Gastroesophageal sphincter (tissue), 4 donors: ENCODE results near the gene TACR2. TPM values are rescaled to one million over a fixed set of nuclear protein-coding genes. Genes with fewer than 3 reads are reported as not detected.

Experiments used
- ATAC-seq: fragments of 150-250 bp; one replicate; pipeline ENCODE4 v1.9.1; 2016; ENCODE audit warnings: mild to moderate bottlenecking, moderate library complexity
- H3K27ac ChIP-seq, 4 donors: fragments of 200-600 bp; sonication (generic) in 3 of 4; 1 replicate in 3 of 4; 2 replicates in 1 of 4; pipeline ENCODE4 v1.5.1; 2016 to 2019
- H3K27me3 ChIP-seq: fragments of 200-600 bp; sonication (generic); one replicate; pipeline ENCODE4 v1.5.1; 2019
- H3K36me3 ChIP-seq, 2 donors: fragments of 200-600 bp; sonication (generic); one replicate each; pipeline ENCODE4 v1.5.1; 2019; ENCODE audit warnings: control low read depth in 1 of 2
- H3K4me1 ChIP-seq, 3 donors: fragments of 200-600 bp; sonication (generic); 1 replicate in 2 of 3; 2 replicates in 1 of 3; pipeline ENCODE4 v1.5.1; 2016 to 2019; ENCODE audit warnings: control low read depth in 2 of 3
- H3K4me3 ChIP-seq, 2 donors: fragments of 200-600 bp; sonication (generic); one replicate each; pipeline ENCODE4 v1.5.1; 2019; ENCODE audit warnings: mild to moderate bottlenecking in 1 of 2, moderate library complexity in 1 of 2
- H3K9me3 ChIP-seq, 3 donors: fragments of 200-600 bp; sonication (generic); one replicate each; pipeline ENCODE4 v1.5.1; 2017 to 2019; ENCODE audit warnings: control low read depth in 2 of 3
- EP300 ChIP-seq: sonication (generic); formaldehyde crosslinking; IDR thresholded peaks from one replicate; pipeline ENCODE4 v1.6.1; 2017; ENCODE audit warnings: antibody characterized with exemption, mild to moderate bottlenecking
- POLR2A ChIP-seq, 2 donors: fragments of 450-650 bp; IDR thresholded peaks; one replicate each; pipeline ENCODE4 v1.6.1; 2017; ENCODE audit warnings: antibody characterized with exemption in 2 of 2, mild to moderate bottlenecking in 2 of 2, moderate library complexity in 1 of 2
- POLR2AphosphoS5 ChIP-seq: sonication (generic); formaldehyde crosslinking; IDR thresholded peaks from one replicate; pipeline ENCODE4 v1.6.1; 2017; ENCODE audit warnings: antibody characterized with exemption
- WGBS, 2 donors: methylation state at CpG; one replicate each; pipeline ENCODE4 v1.1.5; 2018; ENCODE audit warnings: low coverage in 1 of 2; 5-methylcytosine and 5-hydroxymethylcytosine counted together
- total RNA-seq, 4 donors: library from RNA; depleted of rRNA; stranded (reverse); fragments of >200 nt; gene quantifications; one replicate each; pipeline ENCODE4 v1.1.0, GENCODE V29; 2016
- TF ChIP-seq, protein P1 (sequence below), 4 experiments: fragments of 200-600 bp in 2 of 4; fragments of 450-650 bp in 2 of 4; sonication (generic) in 1 of 4; IDR thresholded peaks; one replicate each; pipeline ENCODE4 v1.5.1; 2017 to 2019; ENCODE audit warnings: antibody characterized with exemption in 4 of 4, mild to moderate bottlenecking in 2 of 4, moderate library complexity in 2 of 4

TACR2 gene
- total RNA-seq, 4 donors from 2014 or later = 37.1 to 176 (median 122) TPM

DNA sequence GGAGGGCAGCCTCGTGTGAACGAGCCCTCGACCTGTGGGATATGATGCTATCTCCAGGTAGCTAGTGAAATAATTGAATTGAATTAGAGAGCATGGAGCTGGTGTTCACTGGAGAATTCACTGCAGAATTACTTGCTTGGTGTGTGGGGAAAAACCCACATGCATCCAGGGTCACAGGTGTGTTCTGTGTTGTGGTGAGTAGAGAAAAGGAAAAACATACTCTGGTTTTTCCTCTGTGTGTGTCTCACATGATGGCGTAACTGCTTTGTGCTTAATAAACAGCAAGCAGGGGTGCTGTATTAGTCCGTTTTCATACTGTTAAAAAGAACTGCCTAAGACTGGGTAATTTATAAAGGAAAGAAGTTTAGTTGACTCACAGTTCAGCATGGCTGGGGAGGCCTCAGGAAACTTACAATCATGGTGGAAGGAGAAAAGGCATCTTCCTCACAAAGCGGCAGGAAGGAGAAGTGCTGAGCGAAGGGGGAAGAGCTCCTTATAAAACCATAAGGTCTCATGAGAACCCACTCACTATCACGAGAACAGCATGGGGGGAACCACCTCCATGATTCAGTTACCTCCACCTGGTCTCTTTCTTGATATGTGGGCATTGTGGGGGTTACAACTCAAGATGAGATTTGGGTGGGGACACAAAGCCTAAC, 62.6 kb downstream of the TACR2 start:
- no peak for ATAC-seq
- peaks cover 0 to 16% of the 10 kb centered on the region in 2 donors for H3K36me3 ChIP-seq
- no peaks in the 10 kb centered on the region for H3K27me3 ChIP-seq
- no peaks in the 10 kb centered on the region for H3K9me3 ChIP-seq
- H3K4me1 ChIP-seq = peaks cover 0 to 34% (median under 1%) of the 10 kb centered on the region in 3 donors
- TF ChIP-seq POLR2AphosphoS5 (no peak), EP300 (no peak), POLR2A (IDR thresholded peaks at IDR 0.05) (no peak)
- TF ChIP-seq, protein P1, sequence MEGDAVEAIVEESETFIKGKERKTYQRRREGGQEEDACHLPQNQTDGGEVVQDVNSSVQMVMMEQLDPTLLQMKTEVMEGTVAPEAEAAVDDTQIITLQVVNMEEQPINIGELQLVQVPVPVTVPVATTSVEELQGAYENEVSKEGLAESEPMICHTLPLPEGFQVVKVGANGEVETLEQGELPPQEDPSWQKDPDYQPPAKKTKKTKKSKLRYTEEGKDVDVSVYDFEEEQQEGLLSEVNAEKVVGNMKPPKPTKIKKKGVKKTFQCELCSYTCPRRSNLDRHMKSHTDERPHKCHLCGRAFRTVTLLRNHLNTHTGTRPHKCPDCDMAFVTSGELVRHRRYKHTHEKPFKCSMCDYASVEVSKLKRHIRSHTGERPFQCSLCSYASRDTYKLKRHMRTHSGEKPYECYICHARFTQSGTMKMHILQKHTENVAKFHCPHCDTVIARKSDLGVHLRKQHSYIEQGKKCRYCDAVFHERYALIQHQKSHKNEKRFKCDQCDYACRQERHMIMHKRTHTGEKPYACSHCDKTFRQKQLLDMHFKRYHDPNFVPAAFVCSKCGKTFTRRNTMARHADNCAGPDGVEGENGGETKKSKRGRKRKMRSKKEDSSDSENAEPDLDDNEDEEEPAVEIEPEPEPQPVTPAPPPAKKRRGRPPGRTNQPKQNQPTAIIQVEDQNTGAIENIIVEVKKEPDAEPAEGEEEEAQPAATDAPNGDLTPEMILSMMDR (IDR thresholded peaks at IDR 0.05) = no peak
- WGBS, 2 donors = 88 to 97% methylated on average over 5 to 8 of the region's 8 CpGs
- no peak overlapping the region for H3K4me3 ChIP-seq
- no peak overlapping the region for H3K27ac ChIP-seq

Other genes starting within 250 kb of the TACR2 start
- gene SUPV3L1, start 236.7 kb downstream of the TACR2 start, total RNA-seq = 10 to 100 TPM; 18.2 to 20.9 (median 19.8) TPM
- gene HKDC1, start 196.6 kb downstream of the TACR2 start, total RNA-seq = under 1 TPM in 1 of 4 donors, not detected in 3; 0.27 TPM
- 100 to 1,000 TPM in 3 of 4 donors, 10 to 100 TPM in 1; 92.5 to 216 (median 126) TPM for gene HK1, start 138.4 kb downstream of the TACR2 start, total RNA-seq
- gene TSPAN15, start 34.5 kb upstream of the TACR2 start, total RNA-seq = 10 to 100 TPM; 51.9 to 66.7 (median 58.1) TPM
- gene NEUROG3, start 156.5 kb upstream of the TACR2 start, total RNA-seq = under 1 TPM in 1 of 4 donors, not detected in 3; 0.54 TPM
- gene FAM241B, start 213.3 kb upstream of the TACR2 start, total RNA-seq = 1 to 10 TPM in 3 of 4 donors, under 1 TPM in 1; 0.81 to 7.9 (median 5.9) TPM